Measurements from ENCODE around the gene KLHL3.

KLHL3 gene

DNA sequence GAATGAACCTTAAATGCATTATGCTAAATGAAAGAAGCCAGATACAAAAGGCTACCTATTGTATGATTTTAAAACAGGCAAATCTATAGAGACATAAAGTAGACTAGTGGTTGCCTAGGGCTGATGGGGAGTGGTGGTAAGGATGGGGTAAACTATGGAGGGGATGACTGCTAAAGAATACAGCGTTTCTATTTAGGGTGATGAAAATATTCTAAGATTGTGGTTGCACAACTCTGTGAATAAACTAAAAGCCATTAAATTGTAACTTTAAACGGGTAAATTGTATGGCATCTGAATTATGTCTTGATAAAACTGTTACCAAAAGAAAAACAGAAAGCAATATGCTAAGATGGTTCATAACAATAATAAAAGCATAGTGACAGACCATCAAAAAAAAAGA is 21.4 kb downstream of the KLHL3 start:
- TF ChIP-seq, protein P1, sequence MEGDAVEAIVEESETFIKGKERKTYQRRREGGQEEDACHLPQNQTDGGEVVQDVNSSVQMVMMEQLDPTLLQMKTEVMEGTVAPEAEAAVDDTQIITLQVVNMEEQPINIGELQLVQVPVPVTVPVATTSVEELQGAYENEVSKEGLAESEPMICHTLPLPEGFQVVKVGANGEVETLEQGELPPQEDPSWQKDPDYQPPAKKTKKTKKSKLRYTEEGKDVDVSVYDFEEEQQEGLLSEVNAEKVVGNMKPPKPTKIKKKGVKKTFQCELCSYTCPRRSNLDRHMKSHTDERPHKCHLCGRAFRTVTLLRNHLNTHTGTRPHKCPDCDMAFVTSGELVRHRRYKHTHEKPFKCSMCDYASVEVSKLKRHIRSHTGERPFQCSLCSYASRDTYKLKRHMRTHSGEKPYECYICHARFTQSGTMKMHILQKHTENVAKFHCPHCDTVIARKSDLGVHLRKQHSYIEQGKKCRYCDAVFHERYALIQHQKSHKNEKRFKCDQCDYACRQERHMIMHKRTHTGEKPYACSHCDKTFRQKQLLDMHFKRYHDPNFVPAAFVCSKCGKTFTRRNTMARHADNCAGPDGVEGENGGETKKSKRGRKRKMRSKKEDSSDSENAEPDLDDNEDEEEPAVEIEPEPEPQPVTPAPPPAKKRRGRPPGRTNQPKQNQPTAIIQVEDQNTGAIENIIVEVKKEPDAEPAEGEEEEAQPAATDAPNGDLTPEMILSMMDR (IDR thresholded peaks at IDR 0.05), result no peak

DNA sequence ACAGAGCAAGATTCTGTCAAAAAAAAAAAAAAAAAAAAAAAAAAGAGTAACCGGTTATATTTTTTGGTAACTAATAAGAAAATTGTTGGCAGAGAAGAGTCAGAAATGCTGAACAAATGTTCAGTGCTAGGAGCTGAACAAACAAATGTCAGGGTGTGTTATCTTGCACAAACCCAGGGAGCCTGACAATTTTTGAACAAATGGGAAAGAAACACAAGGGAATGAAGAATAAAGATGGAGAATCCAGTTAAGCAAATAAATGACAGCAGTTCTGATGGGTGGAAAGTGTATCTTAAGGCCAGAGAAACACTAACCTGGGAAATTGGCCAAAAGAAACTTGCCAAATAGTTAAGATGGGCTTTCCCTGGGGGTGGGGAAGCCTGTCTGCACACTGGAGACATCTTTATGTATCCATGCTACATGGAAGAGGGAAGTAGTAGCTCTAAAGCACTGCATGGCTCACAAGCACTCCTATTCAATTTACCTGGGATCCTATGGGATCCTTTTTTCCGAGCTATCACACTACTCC is 23.7 kb downstream of the KLHL3 start:
- TF ChIP-seq, protein P1 (IDR thresholded peaks at IDR 0.05), result no peak

DNA sequence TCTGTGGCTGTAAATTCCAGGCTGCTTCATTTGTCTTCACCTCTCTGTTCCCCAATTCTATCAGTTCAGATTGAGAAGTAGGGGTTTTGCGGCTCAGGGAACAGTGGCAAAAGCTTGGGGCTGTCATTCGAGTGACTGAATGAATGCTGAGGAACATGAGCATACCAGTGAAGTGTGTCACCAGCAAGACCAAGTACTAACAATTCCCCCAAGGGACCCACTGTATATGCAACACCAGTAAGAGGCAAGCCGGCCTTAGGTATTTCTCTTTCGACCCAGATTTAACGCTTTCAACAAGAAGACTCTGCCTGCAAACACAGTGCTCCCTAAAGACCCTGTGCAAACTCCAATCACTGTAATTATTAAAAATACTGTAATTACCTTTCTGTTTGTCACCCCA is 25.8 kb downstream of the KLHL3 start:
- TF ChIP-seq, protein P1 (IDR thresholded peaks at IDR 0.05), result no peak

DNA sequence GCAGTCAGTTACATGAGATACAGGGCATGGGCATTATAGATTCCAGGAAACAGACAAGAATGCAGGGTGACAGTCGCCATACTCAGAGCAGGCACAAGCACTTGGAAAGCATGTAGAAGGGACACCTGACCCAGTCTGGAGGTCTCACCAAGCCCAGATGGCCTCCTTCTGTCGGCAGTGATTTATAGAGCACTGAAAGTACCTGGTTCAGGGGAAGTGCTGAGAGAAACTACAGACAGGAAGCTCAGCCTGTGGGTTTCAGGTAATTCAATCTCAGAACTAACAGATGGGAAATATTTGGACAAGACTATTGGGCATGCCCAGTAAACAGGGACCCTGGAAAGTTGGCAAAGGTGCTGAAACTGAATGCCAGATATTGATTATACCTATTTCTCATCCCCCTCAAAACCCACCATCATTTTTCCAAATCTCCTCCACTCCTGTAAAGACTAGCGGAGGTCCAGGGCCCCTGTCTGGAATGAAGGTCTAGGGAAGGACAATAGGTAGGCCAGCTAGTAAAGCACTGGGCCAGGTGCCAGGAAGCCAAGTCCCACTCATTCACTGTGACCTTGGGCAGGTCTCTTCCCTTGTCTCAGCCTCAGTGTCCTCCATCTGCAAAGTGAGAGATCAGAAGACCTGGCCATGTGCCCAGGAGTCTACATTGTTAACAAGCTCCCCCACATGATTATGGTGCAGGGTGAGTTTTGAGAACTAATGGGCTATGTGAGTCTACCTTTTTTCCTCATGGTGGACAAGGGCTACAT is 26.9 kb downstream of the KLHL3 start:
- TF ChIP-seq, protein P1 (IDR thresholded peaks at IDR 0.05), result no peak

DNA sequence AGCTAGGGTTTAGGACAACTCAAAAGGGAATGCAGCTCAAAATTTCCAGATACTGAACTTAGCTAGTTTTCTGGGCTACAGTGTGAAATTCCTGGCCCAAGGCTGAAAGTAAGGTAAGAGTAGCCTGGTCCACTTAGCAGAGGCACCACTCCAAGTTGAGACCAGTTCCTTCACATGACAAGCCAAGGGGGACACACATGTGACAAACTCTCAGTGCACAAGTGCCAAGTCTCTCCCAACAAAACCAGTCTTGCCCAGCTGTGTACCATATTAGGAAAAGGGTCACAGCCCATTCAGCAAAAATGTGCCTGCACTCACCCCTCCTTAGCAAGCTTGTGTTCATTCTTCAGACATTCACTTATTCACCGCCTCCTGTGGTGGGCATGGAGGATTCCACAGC is 27.8 kb downstream of the KLHL3 start:
- TF ChIP-seq, protein P1 (IDR thresholded peaks at IDR 0.05), result no peak

DNA sequence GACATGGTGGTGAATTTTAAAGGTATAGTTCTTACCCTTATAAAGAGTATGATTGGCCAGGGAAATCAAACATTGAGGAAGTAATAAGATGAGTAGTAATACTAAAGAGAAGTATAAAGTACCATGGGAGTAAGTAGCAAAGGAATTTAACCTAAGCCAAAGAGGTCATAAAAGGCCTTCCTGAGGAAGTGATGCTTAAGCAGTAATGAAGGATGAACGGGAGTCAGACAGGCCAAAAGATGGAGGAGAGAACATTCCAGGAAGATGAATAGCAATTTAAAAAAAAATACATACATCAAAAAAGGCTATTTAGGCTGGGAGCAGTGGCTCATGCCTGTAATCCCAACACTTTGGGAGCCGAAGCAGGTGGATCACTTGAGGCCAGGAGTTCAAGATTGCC is 29.0 kb downstream of the KLHL3 start:
- TF ChIP-seq, protein P1 (IDR thresholded peaks at IDR 0.05), result no peak

DNA sequence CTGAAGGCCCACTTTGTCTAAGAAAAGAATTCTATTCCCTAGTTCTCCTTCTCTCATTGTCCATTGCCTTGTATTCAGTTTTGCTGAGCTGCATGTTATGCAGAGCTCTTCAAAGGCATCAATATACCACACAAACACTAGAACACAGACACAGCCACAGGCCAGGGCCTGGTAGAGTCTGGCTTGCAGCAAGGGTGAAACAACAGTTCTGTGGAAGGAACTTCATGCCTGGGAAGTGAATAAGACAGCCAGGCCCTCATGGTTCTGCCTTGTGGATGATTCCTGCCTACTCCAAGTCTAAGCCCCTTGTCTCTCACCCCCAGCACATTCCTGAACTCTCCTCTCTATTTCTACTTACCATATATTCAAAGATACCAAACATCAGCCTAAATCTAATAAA is 30.8 kb downstream of the KLHL3 start:
- TF ChIP-seq, protein P1 (IDR thresholded peaks at IDR 0.05), result no peak
